ENCODE data around the gene RHBDD1.

RHBDD1 gene

GRCh38 chr2:226813148-226813701 lies 22.6 kb upstream of the RHBDD1 start:
- Histone ChIP-seq H3K36me3 (ENCODE audit: low read depth) (no peaks in the 10 kb centered on the region), H3K27me3 (ENCODE audit: insufficient read depth, poor library complexity, severe bottlenecking) (no peaks in the 10 kb centered on the region), H3K4me3 (ENCODE audit: severe bottlenecking) (no peak overlapping the region), H3K4me1 (ENCODE audit: insufficient read depth, poor library complexity, severe bottlenecking) (no peaks in the 10 kb centered on the region), H3K27ac (ENCODE audit: poor library complexity, severe bottlenecking) (no peak overlapping the region), H3K9me3 (ENCODE audit: severe bottlenecking) (no peaks in the 10 kb centered on the region)
- DNase-seq (ENCODE audit: low spot score) (no peak), ATAC-seq (ENCODE audit: low read depth) (no peak)
- TF ChIP-seq, protein P1, sequence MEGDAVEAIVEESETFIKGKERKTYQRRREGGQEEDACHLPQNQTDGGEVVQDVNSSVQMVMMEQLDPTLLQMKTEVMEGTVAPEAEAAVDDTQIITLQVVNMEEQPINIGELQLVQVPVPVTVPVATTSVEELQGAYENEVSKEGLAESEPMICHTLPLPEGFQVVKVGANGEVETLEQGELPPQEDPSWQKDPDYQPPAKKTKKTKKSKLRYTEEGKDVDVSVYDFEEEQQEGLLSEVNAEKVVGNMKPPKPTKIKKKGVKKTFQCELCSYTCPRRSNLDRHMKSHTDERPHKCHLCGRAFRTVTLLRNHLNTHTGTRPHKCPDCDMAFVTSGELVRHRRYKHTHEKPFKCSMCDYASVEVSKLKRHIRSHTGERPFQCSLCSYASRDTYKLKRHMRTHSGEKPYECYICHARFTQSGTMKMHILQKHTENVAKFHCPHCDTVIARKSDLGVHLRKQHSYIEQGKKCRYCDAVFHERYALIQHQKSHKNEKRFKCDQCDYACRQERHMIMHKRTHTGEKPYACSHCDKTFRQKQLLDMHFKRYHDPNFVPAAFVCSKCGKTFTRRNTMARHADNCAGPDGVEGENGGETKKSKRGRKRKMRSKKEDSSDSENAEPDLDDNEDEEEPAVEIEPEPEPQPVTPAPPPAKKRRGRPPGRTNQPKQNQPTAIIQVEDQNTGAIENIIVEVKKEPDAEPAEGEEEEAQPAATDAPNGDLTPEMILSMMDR (IDR thresholded peaks at IDR 0.05; ENCODE audit: poor library complexity, severe bottlenecking), result peak; percentile 61

- ATAC-seq (ENCODE audit: low read depth), result no peak
- H3K27me3 ChIP-seq (ENCODE audit: insufficient read depth, poor library complexity, severe bottlenecking), result no peaks in the 10 kb centered on the region
- no peaks in the 10 kb centered on the region for H3K36me3 ChIP-seq (ENCODE audit: low read depth)
- no peaks in the 10 kb centered on the region for H3K9me3 ChIP-seq (ENCODE audit: severe bottlenecking)
- no peak overlapping the region for H3K4me3 ChIP-seq (ENCODE audit: severe bottlenecking)
- H3K4me1 ChIP-seq (ENCODE audit: insufficient read depth, poor library complexity, severe bottlenecking), result no peaks in the 10 kb centered on the region
- DNase-seq (ENCODE audit: low spot score), result no peak
- TF ChIP-seq, protein P1 (IDR thresholded peaks at IDR 0.05; ENCODE audit: poor library complexity, severe bottlenecking), result no peak
- H3K27ac ChIP-seq (ENCODE audit: poor library complexity, severe bottlenecking), result no peak overlapping the region
Measured at GRCh38 chr2:226818930-226819329, 16.9 kb upstream of the RHBDD1 start.

- Histone ChIP-seq H3K9me3 (ENCODE audit: severe bottlenecking) (no peaks in the 10 kb centered on the region), H3K4me3 (ENCODE audit: severe bottlenecking) (no peak overlapping the region), H3K27me3 (ENCODE audit: insufficient read depth, poor library complexity, severe bottlenecking) (no peaks in the 10 kb centered on the region), H3K4me1 (ENCODE audit: insufficient read depth, poor library complexity, severe bottlenecking) (no peaks in the 10 kb centered on the region), H3K27ac (ENCODE audit: poor library complexity, severe bottlenecking) (no peak overlapping the region), H3K36me3 (ENCODE audit: low read depth) (no peaks in the 10 kb centered on the region)
- TF ChIP-seq, protein P1 (IDR thresholded peaks at IDR 0.05; ENCODE audit: poor library complexity, severe bottlenecking), result no peak
- ATAC-seq (ENCODE audit: low read depth), result no peak
- no peak for DNase-seq (ENCODE audit: low spot score)
Measured at GRCh38 chr2:226825056-226825455, 10.8 kb upstream of the RHBDD1 start.

DNA sequence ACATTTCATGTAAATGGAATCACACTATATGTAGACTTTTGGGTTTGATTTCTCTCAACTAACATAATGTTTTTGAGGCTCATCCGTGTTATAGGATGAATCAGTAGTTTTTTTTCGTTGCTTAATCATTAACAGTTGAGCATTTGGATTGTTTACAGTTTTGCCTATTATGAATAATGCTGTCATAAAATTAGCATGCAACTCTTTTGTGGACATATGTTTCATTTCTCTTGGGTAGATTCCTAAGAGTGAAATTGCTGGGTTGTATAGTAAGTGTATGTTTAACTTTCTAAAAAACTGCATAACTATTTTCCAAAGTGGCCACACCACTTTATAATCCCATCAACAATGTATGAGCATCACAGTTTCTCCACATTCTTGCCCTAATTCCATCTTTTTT lies 7.7 kb upstream of the RHBDD1 start:
- no peak for ATAC-seq (ENCODE audit: low read depth)

More for the DNA sequence above, 7.7 kb upstream of the RHBDD1 start:
- no peak for DNase-seq (ENCODE audit: low spot score)
- Histone ChIP-seq H3K4me1 (ENCODE audit: insufficient read depth, poor library complexity, severe bottlenecking) (no peaks in the 10 kb centered on the region), H3K9me3 (ENCODE audit: severe bottlenecking) (no peaks in the 10 kb centered on the region), H3K4me3 (ENCODE audit: severe bottlenecking) (no peak overlapping the region), H3K27ac (ENCODE audit: poor library complexity, severe bottlenecking) (no peak overlapping the region), H3K27me3 (ENCODE audit: insufficient read depth, poor library complexity, severe bottlenecking) (no peaks in the 10 kb centered on the region), H3K36me3 (ENCODE audit: low read depth) (no peaks in the 10 kb centered on the region)
- TF ChIP-seq, protein P1 (IDR thresholded peaks at IDR 0.05; ENCODE audit: poor library complexity, severe bottlenecking), result no peak

Data from RWPE2 (cell line).